ENCODE data around the gene STXBP3.

Gene STXBP3

GRCh38 chr1:108808438-108808837, 62.0 kb downstream of the STXBP3 start:
- TF ChIP-seq CTCF (IDR thresholded peaks at IDR 0.05; ENCODE audit: low read depth, low read length) (no peak), EZH2phosphoT487 (IDR thresholded peaks at IDR 0.05; ENCODE audit: low read depth) (no peak)
- no peaks in the 10 kb centered on the region for H4K20me1 ChIP-seq (ENCODE audit: insufficient read depth, low read length)
- no peak overlapping the region for H3K9ac ChIP-seq (ENCODE audit: low read length)
- no peak overlapping the region for H3K27ac ChIP-seq (ENCODE audit: low read length)
- H3K4me3 ChIP-seq (ENCODE audit: low read length), result no peak overlapping the region
- no peaks in the 10 kb centered on the region for H3K4me1 ChIP-seq (ENCODE audit: low read length)
- H3K9me3 ChIP-seq (ENCODE audit: insufficient read depth, low read length), result no peaks in the 10 kb centered on the region
- H3K79me2 ChIP-seq (ENCODE audit: low read length), result no peaks in the 10 kb centered on the region
- H2AFZ ChIP-seq (ENCODE audit: low read depth, low read length), result no peak overlapping the region
- H3K4me2 ChIP-seq (ENCODE audit: low read length), result no peak overlapping the region
- H3K27me3 ChIP-seq (ENCODE audit: low read depth, low read length), result no peaks in the 10 kb centered on the region
- no peaks in the 10 kb centered on the region for H3K36me3 ChIP-seq (replicated peaks; ENCODE audit: low read depth, low read length)

GRCh38 chr1:108811611-108812010, 65.1 kb downstream of the STXBP3 start:
- Histone ChIP-seq H3K36me3 (replicated peaks; ENCODE audit: low read depth, low read length) (no peaks in the 10 kb centered on the region), H3K9me3 (ENCODE audit: insufficient read depth, low read length) (no peaks in the 10 kb centered on the region), H3K79me2 (ENCODE audit: low read length) (no peaks in the 10 kb centered on the region), H3K27me3 (ENCODE audit: low read depth, low read length) (no peaks in the 10 kb centered on the region), H3K4me1 (ENCODE audit: low read length) (peaks cover 11% of the 10 kb centered on the region), H3K27ac (ENCODE audit: low read length) (no peak overlapping the region), H3K4me2 (ENCODE audit: low read length) (no peak overlapping the region), H3K9ac (ENCODE audit: low read length) (no peak overlapping the region), H4K20me1 (ENCODE audit: insufficient read depth, low read length) (no peaks in the 10 kb centered on the region), H2AFZ (ENCODE audit: low read depth, low read length) (no peak overlapping the region), H3K4me3 (ENCODE audit: low read length) (no peak overlapping the region)
- no peak for TF ChIP-seq EZH2phosphoT487 (IDR thresholded peaks at IDR 0.05; ENCODE audit: low read depth)
- no peak for TF ChIP-seq CTCF (IDR thresholded peaks at IDR 0.05; ENCODE audit: low read depth, low read length)

- Histone ChIP-seq H3K9ac (ENCODE audit: low read length) (no peak overlapping the region), H3K4me2 (ENCODE audit: low read length) (no peak overlapping the region), H4K20me1 (ENCODE audit: insufficient read depth, low read length) (no peaks in the 10 kb centered on the region), H3K4me3 (ENCODE audit: low read length) (no peak overlapping the region), H2AFZ (ENCODE audit: low read depth, low read length) (no peak overlapping the region), H3K79me2 (ENCODE audit: low read length) (no peaks in the 10 kb centered on the region), H3K27ac (ENCODE audit: low read length) (no peak overlapping the region), H3K4me1 (ENCODE audit: low read length) (peaks cover 16% of the 10 kb centered on the region), H3K27me3 (ENCODE audit: low read depth, low read length) (no peaks in the 10 kb centered on the region), H3K9me3 (ENCODE audit: insufficient read depth, low read length) (no peaks in the 10 kb centered on the region), H3K36me3 (replicated peaks; ENCODE audit: low read depth, low read length) (no peaks in the 10 kb centered on the region)
- TF ChIP-seq CTCF (IDR thresholded peaks at IDR 0.05; ENCODE audit: low read depth, low read length) (no peak), EZH2phosphoT487 (IDR thresholded peaks at IDR 0.05; ENCODE audit: low read depth) (no peak)
Observed at GRCh38 chr1:108813326-108813725, 66.9 kb downstream of the STXBP3 start.

- no peaks in the 10 kb centered on the region for H3K79me2 ChIP-seq (ENCODE audit: low read length)
- H3K9ac ChIP-seq (ENCODE audit: low read length), result no peak overlapping the region
- H3K4me1 ChIP-seq (ENCODE audit: low read length), result peaks cover 16% of the 10 kb centered on the region
- H3K27me3 ChIP-seq (ENCODE audit: low read depth, low read length), result no peaks in the 10 kb centered on the region
- TF ChIP-seq CTCF (IDR thresholded peaks at IDR 0.05; ENCODE audit: low read depth, low read length) (no peak), EZH2phosphoT487 (IDR thresholded peaks at IDR 0.05; ENCODE audit: low read depth) (no peak)
- H3K27ac ChIP-seq (ENCODE audit: low read length), result no peak overlapping the region
- no peak overlapping the region for H2AFZ ChIP-seq (ENCODE audit: low read depth, low read length)
- 0 out of 2 replicates have a peak overlapping the region, but pooled peaks have one; percentile 12 for H3K4me2 ChIP-seq (ENCODE audit: low read length)
- no peak overlapping the region for H3K4me3 ChIP-seq (ENCODE audit: low read length)
- H3K9me3 ChIP-seq (ENCODE audit: insufficient read depth, low read length), result no peaks in the 10 kb centered on the region
- no peaks in the 10 kb centered on the region for H4K20me1 ChIP-seq (ENCODE audit: insufficient read depth, low read length)
- H3K36me3 ChIP-seq (replicated peaks; ENCODE audit: low read depth, low read length), result no peaks in the 10 kb centered on the region
Observed at GRCh38 chr1:108814343-108815125, 68.1 kb downstream of the STXBP3 start.

Measured in OCI-LY3 (cell line).